Breast epithelium (tissue), 4 donors: ENCODE results near the gene PAPSS2. TPM values are rescaled to one million over a fixed set of nuclear protein-coding genes. Genes with fewer than 3 reads are reported as not detected.

Source experiments
- DNase-seq, 2 donors: peaks; one replicate each; pipeline ENCODE4 v3.0.0-alpha.2; 2019; ENCODE audit warnings: low spot score in 2 of 2
- H3K27ac ChIP-seq, 2 donors: fragments of 200-600 bp; sonication (generic) in 1 of 2; one replicate each; pipeline ENCODE4 v1.5.1; 2016 to 2019; ENCODE audit warnings: mild to moderate bottlenecking in 1 of 2
- H3K27me3 ChIP-seq, 2 donors: fragments of 200-600 bp; sonication (generic) in 1 of 2; one replicate each; pipeline versions ENCODE4 v1.5.1 to v1.6.0; 2017 to 2019; ENCODE audit warnings: control low read depth in 1 of 2, mild to moderate bottlenecking in 1 of 2
- H3K36me3 ChIP-seq: fragments of 200-600 bp; one replicate; pipeline ENCODE4 v1.5.1; 2019
- H3K4me1 ChIP-seq, 2 donors: fragments of 200-600 bp; sonication (generic); one replicate each; pipeline ENCODE4 v1.5.1; 2016 to 2019; ENCODE audit warnings: control low read depth in 1 of 2
- H3K4me3 ChIP-seq, 3 donors: fragments of 200-600 bp; sonication (generic); 1 replicate in 2 of 3; 2 replicates in 1 of 3; pipeline ENCODE4 v1.5.1; 2016 to 2019; ENCODE audit warnings: mild to moderate bottlenecking in 3 of 3, moderate library complexity in 2 of 3
- H3K9me3 ChIP-seq, 2 donors: fragments of 200-600 bp; sonication (generic) in 1 of 2; one replicate each; pipeline ENCODE4 v1.5.1; 2016 to 2019; ENCODE audit warnings: control low read depth in 1 of 2
- CTCF ChIP-seq, 3 donors: fragments of 450-650 bp; IDR thresholded peaks; one replicate each; pipeline ENCODE4 v1.5.1; 2016 to 2017; ENCODE audit warnings: antibody characterized with exemption in 3 of 3, mild to moderate bottlenecking in 3 of 3, moderate library complexity in 3 of 3
- POLR2A ChIP-seq: fragments of 450-650 bp; IDR thresholded peaks from one replicate; pipeline ENCODE4 v1.6.1; 2016; ENCODE audit warnings: antibody characterized with exemption, mild to moderate bottlenecking, moderate library complexity
- POLR2AphosphoS5 ChIP-seq, 3 donors: sonication (generic); formaldehyde crosslinking; IDR thresholded peaks; one replicate each; pipeline ENCODE4 v1.6.1; 2017; ENCODE audit warnings: antibody characterized with exemption in 3 of 3
- intact Hi-C: fragments of 100-400 bp; cut with DNase I; formaldehyde crosslinking; loops from one replicate; pipeline ENCODE4 v1.15.1; 2023; ENCODE audit warnings: low total_unique reads
- total RNA-seq, 3 donors: library from RNA; depleted of rRNA; stranded (reverse); fragments of >200 nt; gene quantifications; one replicate each; pipeline ENCODE4 v1.1.0, GENCODE V29; 2016

The PAPSS2 gene
- total RNA-seq, 3 donors from 2014 or later: 21.1 to 33.8 (median 27.2) TPM

- no peak for TF ChIP-seq POLR2A
- TF ChIP-seq CTCF (IDR thresholded peaks at IDR 0.05): no peak
- TF ChIP-seq POLR2AphosphoS5 (IDR thresholded peaks at IDR 0.05): no peak
- Histone ChIP-seq H3K4me3 (no peak overlapping the region), H3K27ac (no peak overlapping the region), H3K9me3 (no peaks in the 10 kb centered on the region), H3K36me3 (no peaks in the 10 kb centered on the region), H3K27me3 (no peaks in the 10 kb centered on the region), H3K4me1 (no peaks in the 10 kb centered on the region)
- DNase-seq: no peak
- intact Hi-C loops: no loop called here
These were observed 63.0 kb downstream of the PAPSS2 start for GRCh38 chr10:87722716-87723115.

DNA sequence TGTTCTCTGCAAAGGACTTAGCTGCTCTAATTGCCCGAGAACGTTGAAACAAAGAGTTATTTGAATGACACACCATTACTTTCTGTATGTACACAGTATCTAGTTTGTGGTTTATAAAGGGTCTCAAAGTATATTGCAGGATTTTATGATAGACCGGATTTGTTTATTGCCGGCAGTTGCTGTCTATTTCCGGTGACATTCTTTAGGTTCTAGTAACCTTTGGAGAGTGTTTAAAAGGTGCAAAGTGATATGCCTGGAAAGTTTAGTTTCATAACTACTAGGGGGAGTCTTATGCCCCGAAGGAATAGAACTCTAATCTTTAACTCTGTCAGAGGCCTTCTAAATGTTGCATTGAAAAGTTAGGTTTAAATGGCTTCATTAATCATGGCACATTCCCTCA is 63.8 kb downstream of the PAPSS2 start:
- TF ChIP-seq CTCF (IDR thresholded peaks at IDR 0.05) (no peak), POLR2A (no peak), POLR2AphosphoS5 (IDR thresholded peaks at IDR 0.05) (no peak)
- Histone ChIP-seq H3K27me3 (no peaks in the 10 kb centered on the region), H3K27ac (no peak overlapping the region), H3K36me3 (no peaks in the 10 kb centered on the region), H3K4me3 (no peak overlapping the region), H3K4me1 (no peaks in the 10 kb centered on the region), H3K9me3 (no peaks in the 10 kb centered on the region)
- DNase-seq: no peak
- intact Hi-C loops: no loop called here

DNA sequence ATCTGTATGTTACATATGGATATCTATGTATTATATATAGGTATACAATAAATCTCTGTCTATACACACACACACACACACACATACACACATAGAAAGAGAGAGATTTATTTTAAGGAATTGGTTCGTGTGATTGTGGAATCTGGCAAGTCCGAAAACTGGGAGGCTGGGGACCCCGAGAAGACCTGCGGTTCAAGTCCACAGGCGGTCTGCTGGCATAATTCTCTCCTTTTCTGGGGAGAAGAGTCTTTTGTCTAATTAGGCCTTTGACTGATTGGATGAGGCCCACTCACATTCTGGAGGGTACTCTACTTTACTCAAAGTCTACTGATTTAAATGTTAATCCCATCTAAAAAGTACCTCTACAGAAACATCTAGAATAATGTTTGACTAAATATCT is 65.1 kb downstream of the PAPSS2 start:
- H3K9me3 ChIP-seq: no peaks in the 10 kb centered on the region
- no peak overlapping the region for H3K27ac ChIP-seq
- DNase-seq: no peak
- intact Hi-C loops: no loop called here
- TF ChIP-seq CTCF (IDR thresholded peaks at IDR 0.05): no peak
- TF ChIP-seq POLR2AphosphoS5 (IDR thresholded peaks at IDR 0.05): no peak
- no peak for TF ChIP-seq POLR2A
- H3K4me1 ChIP-seq: no peaks in the 10 kb centered on the region
- H3K4me3 ChIP-seq: no peak overlapping the region
- H3K36me3 ChIP-seq: no peaks in the 10 kb centered on the region
- no peaks in the 10 kb centered on the region for H3K27me3 ChIP-seq

- no peak overlapping the region for H3K4me3 ChIP-seq
- H3K4me1 ChIP-seq: no peaks in the 10 kb centered on the region
- TF ChIP-seq CTCF (IDR thresholded peaks at IDR 0.05): no peak
- TF ChIP-seq POLR2A: no peak
- no peak for TF ChIP-seq POLR2AphosphoS5 (IDR thresholded peaks at IDR 0.05)
- H3K36me3 ChIP-seq: no peaks in the 10 kb centered on the region
- intact Hi-C loops: no loop called here
- no peaks in the 10 kb centered on the region for H3K9me3 ChIP-seq
- H3K27ac ChIP-seq: no peak overlapping the region
- no peak for DNase-seq
- H3K27me3 ChIP-seq: no peaks in the 10 kb centered on the region
These were observed 70.3 kb downstream of the PAPSS2 start for GRCh38 chr10:87729940-87730339.

DNA sequence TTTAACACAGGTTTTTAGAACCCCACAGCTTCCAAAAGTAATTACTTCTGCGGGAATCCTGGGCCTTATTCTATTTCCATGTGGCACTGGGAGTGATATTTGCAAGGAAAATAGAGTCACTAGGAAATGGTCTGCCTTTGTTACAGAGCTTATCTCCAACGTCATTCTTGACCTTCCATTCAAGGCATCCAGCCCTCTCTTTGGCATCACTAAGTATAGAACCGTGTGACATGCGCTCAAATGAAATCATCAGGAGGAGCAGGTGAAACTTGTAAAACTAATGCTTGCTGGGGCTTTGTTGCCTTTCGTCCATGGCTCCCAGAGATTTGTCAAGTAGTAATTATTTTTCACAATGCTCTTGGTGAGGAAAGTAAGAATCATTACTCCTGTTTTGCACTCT is 73.4 kb downstream of the PAPSS2 start:
- no peak overlapping the region for H3K4me3 ChIP-seq
- no peak for TF ChIP-seq POLR2A
- no peak for TF ChIP-seq POLR2AphosphoS5 (IDR thresholded peaks at IDR 0.05)
- TF ChIP-seq CTCF (IDR thresholded peaks at IDR 0.05): no peak
- no peaks in the 10 kb centered on the region for H3K4me1 ChIP-seq
- no peaks in the 10 kb centered on the region for H3K27me3 ChIP-seq
- H3K27ac ChIP-seq: no peak overlapping the region
- no peaks in the 10 kb centered on the region for H3K9me3 ChIP-seq
- no peaks in the 10 kb centered on the region for H3K36me3 ChIP-seq
- DNase-seq: no peak
- intact Hi-C loops: no loop called here
